Skeletal muscle tissue (tissue), 4 donors: ENCODE data around the gene FGF3. TPM values are rescaled to one million over a fixed set of nuclear protein-coding genes. Genes with fewer than 3 reads are reported as not detected.

Experiments used
- H3K27ac ChIP-seq: one replicate; pipeline ENCODE4 v1.7.0; 2013; ENCODE audit warnings: mild to moderate bottlenecking, low read depth, low read length, inconsistent platforms
- H3K27me3 ChIP-seq, 3 donors: one replicate each; pipeline ENCODE4 v1.7.0; 2013; ENCODE audit warnings: low read length in 3 of 3; ENCODE audit not compliant: control insufficient read depth in 3 of 3, insufficient read depth in 3 of 3
- H3K36me3 ChIP-seq, 3 donors: one replicate each; pipeline ENCODE4 v1.7.0; 2013; ENCODE audit warnings: low read length in 3 of 3; ENCODE audit not compliant: control insufficient read depth in 3 of 3, insufficient read depth in 3 of 3
- H3K4me1 ChIP-seq, 3 donors: one replicate each; pipeline ENCODE4 v1.7.0; 2013; ENCODE audit warnings: low read length in 3 of 3, mild to moderate bottlenecking in 3 of 3; ENCODE audit not compliant: control insufficient read depth in 3 of 3, insufficient read depth in 3 of 3
- H3K4me3 ChIP-seq, 3 donors: one replicate each; pipeline ENCODE4 v1.7.0; 2013; ENCODE audit warnings: low read length in 3 of 3
- H3K9ac ChIP-seq, 3 donors: one replicate each; pipeline ENCODE4 v1.7.0; 2013; ENCODE audit warnings: low read length in 3 of 3, mild to moderate bottlenecking in 3 of 3, moderate library complexity in 2 of 3, low read depth in 1 of 3
- H3K9me3 ChIP-seq, 3 donors: one replicate each; pipeline ENCODE4 v1.7.0; 2013; ENCODE audit warnings: low read length in 3 of 3; ENCODE audit not compliant: control insufficient read depth in 3 of 3
- total RNA-seq: library from RNA; depleted of rRNA; stranded (reverse); fragments of >200 nt; gene quantifications from one replicate; pipeline ENCODE4 v1.2.3, GENCODE V29; 2014
- donor health status: Osteomylitis.

FGF3 gene
- total RNA-seq, 1 donor from 2014 or later, result not detected

DNA sequence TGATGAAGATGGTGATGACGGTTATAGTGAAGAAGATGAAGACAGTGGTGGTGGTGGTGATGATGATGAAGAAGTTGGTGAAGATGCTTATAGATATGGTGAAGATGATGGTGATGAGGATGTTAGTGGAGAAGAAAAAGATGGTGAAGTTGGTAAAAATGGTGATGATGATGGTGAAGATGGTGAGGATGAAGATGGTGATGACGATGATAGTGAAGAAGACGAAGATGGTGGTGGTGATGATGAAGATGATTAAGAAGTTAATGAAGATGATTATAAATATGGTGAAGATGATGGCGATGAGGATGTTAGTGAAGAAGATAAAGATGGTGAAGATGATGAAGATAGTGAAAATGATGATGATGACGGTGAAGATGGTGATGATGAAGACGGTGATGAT lies 25.2 kb upstream of the FGF3 start:
- Histone ChIP-seq H3K27ac (no peak overlapping the region), H3K27me3 (peaks cover 9 to 28% (median 25%) of the 10 kb centered on the region in 3 donors), H3K36me3 (no peaks in the 10 kb centered on the region), H3K4me1 (no peaks in the 10 kb centered on the region), H3K9ac (no peak overlapping the region), H3K4me3 (no peak overlapping the region), H3K9me3 (no peaks in the 10 kb centered on the region)

DNA sequence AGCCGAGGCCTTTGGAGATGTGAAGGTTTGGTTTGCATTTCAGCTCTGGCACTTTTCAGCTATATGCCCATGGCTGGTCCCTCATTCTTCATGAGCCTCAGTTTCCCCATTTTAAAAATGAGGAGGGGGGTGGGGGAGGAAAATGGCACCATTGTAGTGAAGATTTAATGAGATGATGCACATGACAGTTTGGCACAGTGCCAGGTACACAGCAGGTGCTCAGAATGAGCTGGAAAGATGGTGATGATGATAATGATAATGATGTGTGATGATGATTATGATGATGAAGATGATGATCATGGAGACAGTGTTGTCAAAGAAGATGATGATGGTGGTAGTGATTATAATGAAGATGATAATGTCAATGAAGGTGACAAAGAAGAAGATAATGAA lies 24.3 kb upstream of the FGF3 start:
- no peak overlapping the region for H3K27ac ChIP-seq
- no peaks in the 10 kb centered on the region for H3K36me3 ChIP-seq
- no peaks in the 10 kb centered on the region for H3K4me1 ChIP-seq
- H3K9ac ChIP-seq, result no peak overlapping the region
- H3K9me3 ChIP-seq, result no peaks in the 10 kb centered on the region
- H3K27me3 ChIP-seq, result peaks cover 9 to 28% (median 25%) of the 10 kb centered on the region in 3 donors
- no peak overlapping the region for H3K4me3 ChIP-seq

DNA sequence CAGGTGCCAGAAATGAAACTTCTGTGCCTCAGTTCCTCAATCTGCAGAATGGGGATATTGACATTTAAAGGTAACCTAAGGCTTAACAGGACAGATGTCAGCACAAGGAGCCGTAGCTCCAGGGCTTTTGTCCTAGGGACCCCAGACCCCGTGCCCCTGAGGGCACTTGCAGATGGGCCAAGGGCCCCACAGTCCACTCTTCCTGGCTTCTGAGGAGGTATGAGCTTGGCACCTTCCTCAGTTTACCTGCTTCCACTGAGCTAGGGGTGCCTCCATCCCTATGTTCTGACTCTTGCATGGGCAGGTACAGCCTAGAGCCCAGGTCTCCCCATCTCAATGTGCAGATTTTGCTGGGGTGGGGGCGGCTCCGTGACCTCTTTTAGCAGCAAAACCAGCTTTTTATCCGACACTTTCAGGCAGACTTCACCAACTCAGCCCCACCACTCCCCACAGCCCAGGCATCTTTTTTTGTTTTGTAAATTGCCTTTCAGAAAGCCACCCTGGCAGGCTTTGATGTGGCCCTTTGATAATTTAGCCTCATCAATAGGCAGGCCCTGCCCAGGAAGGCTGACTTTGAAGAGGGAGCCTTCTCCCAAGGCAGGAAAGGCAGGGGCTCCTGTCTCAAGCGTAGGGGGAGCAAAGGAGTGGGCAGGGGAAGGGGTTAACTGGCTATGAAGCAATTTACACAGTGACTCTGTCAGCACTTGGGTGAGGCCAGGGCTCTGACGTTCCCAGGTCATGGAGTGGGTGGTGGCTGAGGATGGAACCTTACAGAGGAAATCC lies 23.7 kb upstream of the FGF3 start:
- Histone ChIP-seq H3K9me3 (no peaks in the 10 kb centered on the region), H3K27me3 (peaks cover 11 to 28% (median 25%) of the 10 kb centered on the region in 3 donors), H3K9ac (no peak overlapping the region), H3K27ac (no peak overlapping the region), H3K4me3 (no peak overlapping the region), H3K4me1 (no peaks in the 10 kb centered on the region), H3K36me3 (no peaks in the 10 kb centered on the region)

DNA sequence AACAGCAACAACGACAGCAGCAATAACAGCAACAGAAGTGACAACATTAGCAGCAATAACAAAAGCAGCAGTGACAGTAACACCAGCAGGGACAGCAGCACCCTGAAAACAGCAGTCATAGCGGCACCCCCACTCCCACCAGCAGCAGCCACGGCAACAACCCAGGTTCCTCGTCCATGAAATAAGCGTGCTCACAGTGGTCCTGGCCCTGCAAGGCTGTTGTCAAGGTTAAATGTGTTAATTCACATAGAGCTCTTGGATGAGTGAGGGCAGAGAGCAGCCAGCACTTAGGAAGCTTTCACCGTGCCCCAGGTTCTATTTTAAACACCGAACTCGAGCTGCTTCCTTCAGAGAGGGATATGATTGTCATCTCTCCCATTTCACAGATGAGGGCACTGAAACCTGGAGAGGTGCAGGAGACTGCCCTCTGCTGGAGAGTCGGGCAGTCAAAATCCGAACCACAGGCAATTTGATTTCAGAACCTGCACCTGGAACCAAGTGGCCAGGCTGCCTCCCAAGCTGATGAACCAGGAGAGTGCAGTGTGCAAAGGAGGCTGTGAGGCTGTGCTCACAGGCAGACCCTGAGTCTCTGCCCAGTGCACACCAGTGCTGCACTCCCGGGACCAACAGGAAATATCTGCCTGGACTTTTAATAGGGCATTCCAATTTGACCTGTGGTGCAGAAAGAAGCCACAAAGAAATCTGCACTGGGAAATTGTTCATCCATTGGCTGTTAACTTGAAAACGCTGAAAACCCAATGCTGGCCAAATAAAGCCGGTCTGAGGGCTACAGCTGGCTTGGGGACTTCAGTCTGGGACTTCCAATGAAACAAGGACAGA lies 22.9 kb upstream of the FGF3 start:
- H3K4me3 ChIP-seq, result no peak overlapping the region
- no peak overlapping the region for H3K9ac ChIP-seq
- no peaks in the 10 kb centered on the region for H3K36me3 ChIP-seq
- H3K27me3 ChIP-seq, result peaks cover 15 to 30% (median 25%) of the 10 kb centered on the region in 3 donors
- no peaks in the 10 kb centered on the region for H3K4me1 ChIP-seq
- H3K27ac ChIP-seq, result no peak overlapping the region
- no peaks in the 10 kb centered on the region for H3K9me3 ChIP-seq

DNA sequence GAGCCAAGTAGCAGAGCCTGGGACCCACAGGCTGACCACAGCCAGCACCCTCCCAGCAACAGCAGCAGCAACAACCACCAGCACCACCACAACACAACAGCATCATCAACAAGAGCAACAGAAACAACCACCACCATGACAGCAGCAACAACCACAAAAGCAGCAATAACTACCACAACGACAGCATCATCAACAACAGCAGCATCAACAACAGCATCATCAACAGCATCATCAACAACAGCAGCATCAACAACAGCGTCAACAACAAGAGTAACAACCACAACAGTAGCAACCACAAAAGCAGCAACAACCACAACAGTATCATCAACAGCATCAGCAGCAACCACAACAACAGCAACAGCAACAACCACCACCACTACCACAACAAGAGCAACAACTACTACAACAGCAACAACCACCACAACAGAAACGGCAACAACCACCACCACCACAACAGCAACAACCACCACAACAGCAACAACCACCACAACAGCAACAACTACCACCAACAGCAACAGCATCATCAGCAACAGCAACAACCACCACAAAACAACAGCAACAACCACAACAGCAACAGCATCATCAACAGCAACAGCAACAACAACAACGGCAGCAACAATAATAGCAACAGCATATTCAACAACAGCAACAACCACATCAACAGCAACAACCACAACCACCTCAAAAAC lies 22.1 kb upstream of the FGF3 start:
- H3K27me3 ChIP-seq, result peaks cover 15 to 37% (median 30%) of the 10 kb centered on the region in 3 donors
- H3K9ac ChIP-seq, result no peak overlapping the region
- no peaks in the 10 kb centered on the region for H3K9me3 ChIP-seq

DNA sequence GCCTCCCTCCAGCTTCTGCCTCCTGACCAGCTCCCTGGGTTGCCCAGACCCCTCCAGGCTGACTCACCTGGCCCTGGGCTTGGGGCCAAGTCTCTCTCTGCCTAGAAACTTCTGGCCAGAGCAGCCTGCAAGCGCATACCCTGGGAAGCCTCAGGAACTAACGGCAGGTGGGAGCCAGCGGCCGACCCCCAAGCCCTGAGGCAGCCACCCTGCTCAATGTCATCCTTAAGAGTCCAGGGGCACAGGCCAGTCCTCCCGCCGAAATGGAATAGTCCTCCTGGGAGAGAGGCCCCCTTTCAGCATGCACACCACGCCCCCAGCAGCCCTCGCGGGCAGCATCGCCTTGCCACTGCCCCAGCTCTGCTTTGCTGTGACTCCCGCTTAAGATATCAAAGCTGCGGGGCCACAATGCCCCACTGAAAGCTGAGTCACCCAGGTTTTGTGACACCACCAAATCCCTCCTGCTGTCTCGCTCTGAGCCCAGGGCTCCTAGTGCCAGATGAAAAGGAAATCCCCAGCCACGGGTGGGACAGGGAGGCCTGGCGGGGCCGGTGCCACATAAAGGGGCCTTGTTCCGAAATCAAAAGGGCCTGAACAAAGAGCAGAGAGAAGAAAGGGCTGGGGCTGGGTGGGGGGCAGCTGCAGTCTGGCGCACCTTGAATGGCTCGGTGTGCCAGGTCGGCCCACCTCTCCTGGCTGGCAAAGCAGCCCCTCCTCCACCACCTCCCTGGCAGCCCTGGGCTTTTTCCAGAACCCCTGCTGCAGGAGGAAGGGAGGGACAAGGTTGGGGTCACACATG lies 21.4 kb upstream of the FGF3 start:
- Histone ChIP-seq H3K9ac (no peak overlapping the region), H3K9me3 (no peaks in the 10 kb centered on the region), H3K36me3 (no peaks in the 10 kb centered on the region), H3K27ac (no peak overlapping the region), H3K4me1 (no peaks in the 10 kb centered on the region), H3K4me3 (no peak overlapping the region), H3K27me3 (peaks cover 15 to 41% (median 32%) of the 10 kb centered on the region in 3 donors)

More for the DNA sequence above, 22.1 kb upstream of the FGF3 start:
- Histone ChIP-seq H3K4me1 (no peaks in the 10 kb centered on the region), H3K27ac (no peak overlapping the region), H3K4me3 (no peak overlapping the region), H3K36me3 (no peaks in the 10 kb centered on the region)

DNA sequence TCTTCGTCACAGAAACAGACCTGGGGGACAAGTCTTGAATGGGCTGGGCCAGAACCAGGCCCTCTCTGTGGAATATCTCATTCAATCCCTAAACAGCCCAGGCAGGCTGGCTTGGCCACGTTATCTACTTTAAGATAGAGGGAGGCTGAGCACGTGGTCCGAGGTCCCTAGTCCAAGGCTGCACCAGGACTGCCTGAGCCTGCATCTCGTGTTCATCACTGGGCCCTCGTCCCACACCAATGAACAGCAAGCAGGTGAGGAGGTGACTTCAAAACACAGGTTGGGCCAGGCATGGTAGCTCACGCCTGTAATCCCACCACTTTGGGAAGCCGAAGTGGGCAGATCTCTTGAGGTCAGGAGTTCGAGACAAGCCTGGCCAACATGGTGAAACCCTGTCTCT lies 20.3 kb upstream of the FGF3 start:
- Histone ChIP-seq H3K9ac (no peak overlapping the region), H3K36me3 (no peaks in the 10 kb centered on the region), H3K27me3 (peaks cover 21 to 47% (median 41%) of the 10 kb centered on the region in 3 donors), H3K9me3 (no peaks in the 10 kb centered on the region), H3K27ac (no peak overlapping the region), H3K4me3 (no peak overlapping the region), H3K4me1 (no peaks in the 10 kb centered on the region)

DNA sequence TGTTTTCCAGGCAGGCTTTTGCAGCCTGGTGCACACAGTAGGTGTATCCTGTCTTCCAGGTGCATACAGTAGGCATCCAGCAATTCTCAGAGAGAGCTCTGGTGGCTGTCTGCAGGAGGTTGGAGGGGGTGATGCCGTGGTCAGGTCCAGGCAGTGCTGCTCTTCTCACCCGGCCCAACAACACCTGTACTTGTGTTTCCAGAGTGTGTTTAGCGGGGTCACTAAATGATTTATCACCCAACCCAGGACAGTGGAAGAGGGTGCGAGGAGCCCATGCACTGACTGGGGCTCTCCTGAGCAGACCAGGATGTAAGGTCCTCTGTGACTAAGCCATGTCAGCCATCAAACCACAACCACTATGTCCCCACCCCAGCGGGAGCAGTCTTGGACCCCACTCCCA lies 18.6 kb upstream of the FGF3 start:
- Histone ChIP-seq H3K9me3 (no peaks in the 10 kb centered on the region), H3K27me3 (peaks cover 32 to 58% (median 47%) of the 10 kb centered on the region in 3 donors), H3K9ac (no peak overlapping the region), H3K4me3 (no peak overlapping the region), H3K27ac (no peak overlapping the region), H3K4me1 (no peaks in the 10 kb centered on the region), H3K36me3 (no peaks in the 10 kb centered on the region)

DNA sequence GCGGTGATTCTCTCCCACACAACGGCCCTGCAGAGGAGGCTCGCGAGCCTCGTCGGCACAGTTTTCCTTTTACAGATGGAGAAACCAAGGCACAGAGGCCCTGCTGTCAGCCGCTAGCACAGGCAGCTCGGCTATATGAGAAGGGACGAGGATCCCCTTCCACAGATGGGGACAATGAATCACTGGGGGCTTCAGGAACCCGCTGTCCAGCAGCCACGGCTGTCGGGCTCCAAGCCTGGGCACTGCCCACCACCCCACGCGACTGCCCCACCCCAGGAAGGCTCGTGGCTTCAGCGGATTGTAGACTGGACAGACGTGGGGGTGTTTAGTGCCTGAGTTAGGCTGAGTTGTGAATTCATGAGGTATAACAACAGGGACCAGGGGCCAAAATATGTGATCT lies 17.2 kb upstream of the FGF3 start:
- H3K27me3 ChIP-seq, result peaks cover 36 to 54% (median 49%) of the 10 kb centered on the region in 3 donors
- H3K36me3 ChIP-seq, result no peaks in the 10 kb centered on the region
- H3K27ac ChIP-seq, result no peak overlapping the region
- H3K4me3 ChIP-seq, result no peak overlapping the region
- H3K9me3 ChIP-seq, result no peaks in the 10 kb centered on the region
- no peaks in the 10 kb centered on the region for H3K4me1 ChIP-seq
- H3K9ac ChIP-seq, result no peak overlapping the region
